Natural killer cell (primary cell): ENCODE results near the gene RUVBL2. TPM values are rescaled to one million over a fixed set of nuclear protein-coding genes. Genes with fewer than 3 reads are reported as not detected.

Source experiments
- ATAC-seq, 3 donors: fragments of 150-1000 bp in 2 of 3; fragments of 200-7000 bp in 1 of 3; cut with Tn5 transposase; 1 replicate in 1 of 3; 2 replicates in 2 of 3; pipeline ENCODE4 v1.10.0; 2021; ENCODE audit warnings: mild to moderate bottlenecking in 2 of 3, moderate library complexity in 2 of 3
- DNase-seq, 2 donors: peaks; one replicate each; pipeline versions ENCODE4 v3.0.0 to v3.0.0-alpha.2; 2013 to 2021; ENCODE audit warnings: mixed read lengths in 1 of 2
- H3K27ac ChIP-seq: one replicate; pipeline ENCODE4 v1.5.1; 2013; ENCODE audit warnings: mild to moderate bottlenecking, low read length
- H3K27me3 ChIP-seq: one replicate; pipeline ENCODE4 v1.6.1; 2013; ENCODE audit warnings: low read length; ENCODE audit not compliant: control insufficient read depth, insufficient read depth
- H3K36me3 ChIP-seq: one replicate; pipeline ENCODE4 v1.6.1; 2013; ENCODE audit warnings: low read length; ENCODE audit not compliant: control insufficient read depth, insufficient read depth
- H3K4me1 ChIP-seq: one replicate; pipeline ENCODE4 v1.6.1; 2013; ENCODE audit warnings: low read length; ENCODE audit not compliant: control insufficient read depth, insufficient read depth
- H3K4me3 ChIP-seq: one replicate; pipeline ENCODE4 v1.5.1; 2013; ENCODE audit warnings: low read length
- H3K9me3 ChIP-seq: one replicate; pipeline ENCODE4 v1.6.1; 2013; ENCODE audit warnings: low read length; ENCODE audit not compliant: control insufficient read depth, insufficient read depth
- H3K27ac Mint-ChIP-seq, 2 donors: one replicate each; pipeline ENCODE4 v1.8.0; 2022; ENCODE audit warnings: mild to moderate bottlenecking in 2 of 2, mixed read lengths in 2 of 2, moderate library complexity in 1 of 2
- H3K27me3 Mint-ChIP-seq, 2 donors: one replicate each; pipeline ENCODE4 v1.8.0; 2022; ENCODE audit warnings: low read depth in 2 of 2, mixed read lengths in 2 of 2
- H3K36me3 Mint-ChIP-seq: one replicate; pipeline ENCODE4 v1.8.0; 2022; ENCODE audit warnings: mixed read lengths
- H3K4me1 Mint-ChIP-seq, 2 donors: one replicate each; pipeline ENCODE4 v1.8.0; 2022; ENCODE audit warnings: mixed read lengths in 2 of 2
- H3K4me3 Mint-ChIP-seq: one replicate; pipeline ENCODE4 v1.8.0; 2022; ENCODE audit warnings: mild to moderate bottlenecking, moderate library complexity, mixed read lengths
- H3K9me3 Mint-ChIP-seq, 2 donors: one replicate each; pipeline ENCODE4 v1.8.0; 2022; ENCODE audit warnings: mixed read lengths in 2 of 2
- CTCF ChIP-seq: fragments of 200-600 bp; IDR thresholded peaks from one replicate; pipeline ENCODE4 v1.8.0; 2022; ENCODE audit warnings: antibody characterized with exemption
- WGBS: methylation state at CpG from one replicate; pipeline ENCODE4 v1.1.7; 2013; ENCODE audit warnings: missing lambda C conversion rate; ENCODE audit not compliant: insufficient coverage; 5-methylcytosine and 5-hydroxymethylcytosine counted together
- intact Hi-C: fragments of 100-400 bp; cut with micrococcal nuclease; formaldehyde crosslinking; loops from one replicate; pipeline ENCODE4 v1.14.2; 2022
- total RNA-seq, 4 donors: library from RNA; stranded (reverse); fragments of 120-200 nt in 1 of 4; gene quantifications; one replicate each; pipeline versions ENCODE4 v1.2.3 to v1.2.4, GENCODE V29; 2013 to 2022

The RUVBL2 gene
- total RNA-seq, 3 donors from 2014 or later (not counting 1 experiment from before 2014, with no cell fraction given) = 23.6 to 28.3 (median 26.5) TPM

GRCh38 chr19:48968813-48969218 is 24.9 kb upstream of the RUVBL2 start:
- no peak overlapping the region for H3K27ac ChIP-seq
- Mint-ChIP-seq H3K27me3 (no peaks in the 10 kb centered on the region), H3K4me1 (peaks cover 28 to 34% of the 10 kb centered on the region in 2 donors), H3K27ac (no peak overlapping the region), H3K4me3 (no peak overlapping the region), H3K9me3 (no peaks in the 10 kb centered on the region), H3K36me3 (no peaks in the 10 kb centered on the region)
- no peak for TF ChIP-seq CTCF
- no peaks in the 10 kb centered on the region for H3K27me3 ChIP-seq
- H3K4me1 ChIP-seq = peaks cover 42% of the 10 kb centered on the region
- WGBS = 97% methylated on average over 15 of the region's 15 CpGs
- H3K9me3 ChIP-seq = no peaks in the 10 kb centered on the region
- no peak for ATAC-seq
- intact Hi-C loops = loop anchor here (5.0 to 10.0 kb wide), 2 partner anchors 67 to 324 kb away; partner anchors contain the start of genes CA11 and NUCB1
- DNase-seq = no peak
- no peak overlapping the region for H3K4me3 ChIP-seq
- H3K36me3 ChIP-seq = peaks cover 31% of the 10 kb centered on the region

DNA sequence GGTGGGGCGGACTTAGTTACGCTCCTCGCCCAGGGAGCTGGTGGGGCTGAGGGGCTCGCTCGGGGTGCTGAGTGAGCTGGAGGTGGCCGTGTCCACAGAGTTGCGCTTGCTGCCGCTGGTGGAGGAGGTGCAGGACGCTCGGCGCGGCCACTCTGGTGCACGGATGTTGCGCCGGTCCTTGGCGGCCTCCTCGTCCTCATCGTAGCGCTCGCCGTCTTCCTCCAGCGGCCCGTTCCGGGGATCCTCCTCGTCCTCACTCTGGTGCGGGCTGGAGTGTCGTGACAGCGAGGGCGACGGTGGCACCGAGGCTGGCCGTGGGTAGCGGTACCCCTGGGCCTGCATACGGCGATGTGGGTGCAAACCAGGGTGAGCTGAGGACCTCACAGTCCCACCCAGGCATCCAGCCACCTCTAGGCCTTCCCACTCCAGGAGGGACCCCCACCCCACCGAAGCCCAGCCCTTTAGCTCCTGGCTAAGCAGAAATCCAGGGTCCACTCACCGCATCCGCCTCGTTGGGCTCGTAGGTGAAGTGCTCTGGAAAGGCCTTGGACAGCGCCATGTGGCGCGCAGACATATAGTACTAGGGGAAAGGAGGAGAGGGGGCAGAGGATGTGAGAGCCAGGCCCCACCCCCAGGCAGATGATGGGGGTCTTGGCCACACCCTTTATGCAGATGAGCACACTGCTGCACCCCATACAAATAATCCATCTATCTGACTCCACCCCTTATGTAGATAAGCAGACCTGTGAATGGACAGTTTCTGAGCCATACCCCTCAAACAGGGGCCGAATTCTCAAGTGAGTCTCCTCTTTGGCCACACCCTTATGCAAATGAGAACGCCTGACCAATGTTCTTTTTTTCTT is 24.2 kb upstream of the RUVBL2 start:
- no peak for ATAC-seq
- no peak for TF ChIP-seq CTCF
- Mint-ChIP-seq H3K36me3 (no peaks in the 10 kb centered on the region), H3K4me1 (peaks cover 21 to 27% of the 10 kb centered on the region in 2 donors), H3K4me3 (no peak overlapping the region), H3K9me3 (no peaks in the 10 kb centered on the region), H3K27ac (no peak overlapping the region), H3K27me3 (no peaks in the 10 kb centered on the region)
- 96% methylated on average over 45 of the region's 45 CpGs for WGBS
- intact Hi-C loops = loop anchor here (5.0 to 10.0 kb wide), 2 partner anchors 67 to 325 kb away; partner anchors contain the start of genes CA11 and NUCB1
- Histone ChIP-seq H3K4me3 (no peak overlapping the region), H3K36me3 (peaks cover 38% of the 10 kb centered on the region), H3K27me3 (no peaks in the 10 kb centered on the region), H3K9me3 (no peaks in the 10 kb centered on the region), H3K27ac (no peak overlapping the region), H3K4me1 (peaks cover 35% of the 10 kb centered on the region)
- no peak for DNase-seq

- Histone ChIP-seq H3K36me3 (peaks cover 40% of the 10 kb centered on the region), H3K27me3 (no peaks in the 10 kb centered on the region), H3K4me3 (no peak overlapping the region), H3K27ac (no peak overlapping the region), H3K4me1 (peaks cover 29% of the 10 kb centered on the region), H3K9me3 (no peaks in the 10 kb centered on the region)
- H3K4me3 Mint-ChIP-seq = no peak overlapping the region
- 96% methylated on average over 23 of the region's 23 CpGs for WGBS
- H3K9me3 Mint-ChIP-seq = no peaks in the 10 kb centered on the region
- intact Hi-C loops = no loop called here
- DNase-seq = no peak
- no peak overlapping the region for H3K27ac Mint-ChIP-seq
- no peaks in the 10 kb centered on the region for H3K27me3 Mint-ChIP-seq
- TF ChIP-seq CTCF = no peak
- peaks cover 15 to 19% of the 10 kb centered on the region in 2 donors for H3K4me1 Mint-ChIP-seq
- no peak for ATAC-seq
- no peaks in the 10 kb centered on the region for H3K36me3 Mint-ChIP-seq
These were observed 23.4 kb upstream of the RUVBL2 start for GRCh38 chr19:48970139-48970766.
